ENCODE measurements around the gene RNASE11.
"Not testable (repeated sequence)": the region's sequence is repeated elsewhere in the genome, so short reads cannot be mapped to it uniquely, and the experiment has no call there.

Gene RNASE11

DNA sequence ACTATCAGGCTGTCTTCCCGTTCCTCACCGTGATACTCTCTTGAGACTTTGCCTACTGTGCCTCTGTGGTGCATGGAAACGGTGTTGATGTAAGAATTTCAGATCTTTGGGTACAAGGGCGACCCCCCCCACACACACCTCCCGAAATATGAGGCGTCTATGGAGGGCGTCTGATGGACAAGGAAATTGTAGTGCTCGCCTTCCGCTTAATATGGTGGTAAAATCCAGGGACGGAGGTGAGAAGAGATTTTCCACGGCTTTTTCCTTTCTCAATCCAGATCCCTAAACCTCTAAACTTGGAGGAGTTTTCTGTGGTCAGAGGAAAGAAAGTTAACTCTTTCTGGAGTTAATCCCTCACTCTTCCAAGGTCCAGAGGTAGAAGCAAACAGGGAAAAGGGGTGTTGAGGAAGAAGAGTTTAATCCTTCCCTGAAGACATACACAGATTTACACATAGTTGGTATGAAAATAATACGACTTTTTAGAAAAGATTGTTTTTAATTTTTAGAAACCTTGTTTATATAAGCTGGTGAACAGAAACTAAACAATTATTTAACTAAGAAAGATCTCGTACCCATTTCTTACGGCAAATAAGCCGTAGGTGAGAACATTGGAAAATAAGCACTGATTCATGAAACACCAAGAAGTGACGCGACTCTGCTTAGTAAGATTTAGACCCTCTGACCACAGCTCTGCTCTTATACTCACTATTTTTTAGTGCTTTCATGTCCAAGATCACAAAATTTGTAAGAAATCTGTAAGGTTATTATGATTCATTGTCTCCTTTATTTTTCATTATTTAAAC, 26.4 kb upstream of the RNASE11 start:
- no peak for DNase-seq (ENCODE audit: low spot score)

DNA sequence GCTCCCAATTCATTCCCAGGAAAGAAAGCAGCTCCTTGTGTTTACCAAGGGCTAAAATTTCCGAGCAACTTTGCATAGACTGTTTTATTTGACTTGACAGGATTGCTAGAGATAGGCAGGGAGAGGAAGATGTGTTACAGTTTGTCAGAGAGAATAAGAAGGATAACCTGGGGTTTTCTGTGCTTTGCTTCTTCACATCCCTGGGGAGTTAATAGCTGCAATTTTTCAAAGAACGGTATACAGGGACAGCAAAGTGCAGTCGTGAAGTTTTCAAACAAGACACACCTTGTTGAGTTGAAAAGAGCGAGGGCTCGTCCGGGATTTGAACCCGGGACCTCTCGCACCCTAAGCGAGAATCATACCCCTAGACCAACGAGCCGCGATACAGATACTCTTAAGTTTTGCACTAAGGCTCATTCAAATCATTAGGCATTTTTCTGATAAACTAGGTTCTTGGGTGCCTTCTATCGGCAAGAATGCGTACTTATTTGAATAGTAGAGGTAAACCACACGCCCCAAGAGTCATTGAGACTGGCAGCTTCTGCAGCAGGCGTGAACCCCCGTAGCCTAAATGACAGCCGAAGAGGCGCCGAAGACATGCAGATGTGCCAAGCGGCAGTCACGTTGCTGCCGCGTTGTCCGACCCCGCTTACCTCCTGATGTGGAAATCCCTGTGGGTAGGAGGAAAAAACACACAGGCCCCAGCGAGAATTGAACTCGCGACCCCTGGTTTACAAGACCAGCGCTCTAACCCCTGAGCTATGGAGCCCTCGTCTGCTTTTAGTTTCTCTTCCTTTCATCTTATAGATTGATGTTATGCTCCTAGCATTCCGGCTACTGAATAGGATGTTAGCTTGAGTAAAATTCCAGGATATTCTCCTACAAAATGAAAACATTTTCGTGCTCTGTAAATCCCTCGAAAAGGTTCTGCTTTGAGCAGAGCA, 25.6 kb upstream of the RNASE11 start:
- DNase-seq (ENCODE audit: low spot score) = peak; percentile 93

- no peak for DNase-seq (ENCODE audit: low spot score)
These were observed 24.6 kb upstream of the RNASE11 start for GRCh38 chr14:20612403-20612802.

DNA sequence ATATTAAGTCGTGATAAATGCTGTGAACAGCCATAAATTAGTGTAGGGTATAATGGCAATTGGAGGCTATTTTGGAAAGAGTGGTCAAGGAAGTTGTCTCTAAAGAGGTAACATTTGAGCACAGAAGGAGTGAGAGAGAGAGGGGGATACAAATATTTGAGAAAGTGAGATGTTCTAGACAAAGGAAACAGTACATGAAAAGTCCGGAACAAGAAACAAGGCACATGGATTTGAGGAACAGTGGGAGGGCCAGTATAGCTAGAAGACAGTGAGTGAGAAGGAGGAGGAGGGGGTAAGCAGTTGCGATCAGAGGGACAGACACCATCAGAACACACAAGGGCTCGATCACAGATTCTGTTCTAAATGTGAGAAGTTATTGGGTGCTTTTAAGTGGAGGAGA, 23.5 kb upstream of the RNASE11 start:
- no peak for DNase-seq (ENCODE audit: low spot score)

DNA sequence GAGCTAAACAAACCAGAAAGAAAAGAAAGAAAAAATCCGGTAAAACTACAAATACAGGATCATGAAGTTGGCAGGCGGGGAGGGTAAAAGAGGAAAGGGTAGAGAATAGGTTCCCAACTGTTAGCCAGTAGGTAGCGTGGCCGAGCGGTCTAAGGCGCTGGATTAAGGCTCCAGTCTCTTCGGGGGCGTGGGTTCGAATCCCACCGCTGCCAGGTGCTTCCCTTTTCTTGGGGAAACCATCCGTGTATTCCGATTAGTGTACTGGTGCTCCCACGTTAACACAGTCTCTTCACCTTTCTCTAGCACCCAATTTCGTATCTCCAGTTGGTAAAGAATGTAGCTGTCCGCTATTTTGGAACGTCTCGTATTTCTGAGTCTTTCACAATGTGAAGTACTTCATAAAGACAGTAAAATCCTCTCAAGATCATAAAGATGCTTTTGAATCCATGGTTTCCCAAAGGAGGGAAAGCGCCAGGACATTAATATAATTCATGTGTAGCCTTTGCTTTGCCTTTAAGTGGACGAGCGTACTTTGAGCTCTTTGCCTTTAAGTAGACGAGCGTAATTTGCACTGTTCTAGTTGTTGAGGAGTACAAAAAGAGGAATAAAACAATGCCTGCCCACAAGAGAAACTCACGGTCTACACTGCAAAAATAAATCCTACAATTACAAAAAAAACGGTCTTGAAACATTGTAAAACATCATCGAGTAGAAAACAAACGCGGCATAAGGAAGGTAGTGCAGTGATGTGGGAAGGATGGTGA, 22.4 kb upstream of the RNASE11 start:
- peak; percentile 78 for DNase-seq (ENCODE audit: low spot score)

DNA sequence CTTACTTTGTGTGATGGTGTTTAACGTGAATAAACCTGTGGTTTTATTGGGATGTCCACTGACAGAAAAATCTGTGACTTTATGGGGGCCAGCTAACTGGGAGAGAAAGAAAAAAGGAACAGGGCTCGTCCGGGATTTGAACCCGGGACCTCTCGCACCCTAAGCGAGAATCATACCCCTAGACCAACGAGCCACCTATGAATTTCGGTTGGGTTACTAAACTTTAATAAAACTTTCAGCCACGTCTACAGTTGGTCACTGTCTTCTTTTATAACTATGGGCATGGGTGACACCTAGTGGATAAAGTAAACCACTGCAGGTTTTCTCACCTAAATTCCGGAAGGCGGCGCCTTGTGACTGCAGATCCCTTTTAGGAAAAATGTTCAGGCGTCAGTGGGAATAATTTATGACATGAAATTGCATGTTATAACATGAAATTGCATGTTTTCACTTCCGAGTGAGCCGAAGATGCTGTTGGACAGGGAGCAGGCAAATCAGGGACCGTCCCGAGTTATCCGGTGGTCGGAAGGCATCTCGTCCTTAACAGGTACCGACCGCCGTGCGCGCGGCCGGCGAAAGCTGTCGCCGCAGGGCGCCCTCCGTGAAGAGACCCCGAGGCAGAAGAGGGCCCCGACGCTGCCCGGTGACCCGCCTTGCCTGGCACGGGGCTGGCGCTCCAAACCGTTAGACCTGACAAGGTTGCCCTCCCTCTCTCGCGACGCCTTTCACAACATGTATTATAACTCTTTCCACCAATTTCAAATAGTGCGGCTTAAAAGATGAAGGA, 21.6 kb upstream of the RNASE11 start:
- peak; percentile 83 for DNase-seq (ENCODE audit: low spot score)

DNA sequence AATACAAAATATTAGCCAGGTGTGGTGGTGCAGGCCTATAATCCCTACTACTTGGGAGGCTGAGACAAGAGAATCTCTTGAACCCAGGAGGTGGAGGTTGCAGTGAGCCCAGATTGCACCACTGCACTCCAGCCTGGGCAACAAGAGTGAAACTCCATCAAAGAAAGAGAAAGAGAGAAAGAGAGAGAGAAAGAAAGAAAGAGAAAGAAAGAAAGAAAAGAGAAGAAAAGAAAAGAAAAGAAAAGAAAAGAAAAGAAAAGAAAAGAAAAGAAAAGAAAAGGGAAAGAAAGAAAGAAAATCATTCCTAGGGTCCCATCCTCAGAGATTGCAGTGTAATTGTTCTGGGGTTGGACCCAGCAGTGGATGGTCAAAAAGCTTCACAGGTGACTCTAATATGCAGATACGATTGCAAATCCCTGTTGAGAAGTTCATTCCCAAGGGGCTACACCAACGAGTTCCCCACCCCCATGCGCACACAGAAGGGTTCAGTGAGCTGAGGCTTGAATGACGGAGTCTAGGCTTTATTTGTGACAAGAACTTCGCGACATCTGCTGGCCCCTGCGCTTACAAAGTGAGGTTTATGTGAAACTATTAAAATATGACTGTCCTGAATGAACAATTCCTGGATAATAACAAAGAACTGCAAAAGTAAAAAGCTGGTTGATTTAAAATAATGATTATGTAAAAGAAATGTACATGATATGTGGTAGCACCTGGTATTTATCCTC, 20.7 kb upstream of the RNASE11 start:
- no peak for DNase-seq (ENCODE audit: low spot score)

DNA sequence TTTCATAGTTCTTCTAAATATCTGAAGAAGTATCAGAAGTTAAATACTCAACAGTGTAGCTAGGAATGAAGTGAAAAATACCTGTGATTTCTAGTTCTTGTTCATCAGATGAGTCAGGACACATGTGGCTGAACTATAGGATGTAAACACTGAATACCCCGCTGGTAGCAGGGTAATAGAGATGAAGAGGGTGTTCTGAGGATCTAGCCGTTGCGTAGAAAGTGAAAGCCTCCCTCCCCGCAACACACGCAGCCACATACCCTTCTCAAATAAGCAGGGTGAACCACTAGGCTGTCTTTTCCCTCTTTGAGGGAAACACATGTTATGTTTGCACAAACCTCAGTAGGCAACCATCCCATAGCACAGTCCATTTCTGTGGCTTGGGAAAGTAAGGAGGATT, 19.8 kb upstream of the RNASE11 start:
- no peak for DNase-seq (ENCODE audit: low spot score)

DNA sequence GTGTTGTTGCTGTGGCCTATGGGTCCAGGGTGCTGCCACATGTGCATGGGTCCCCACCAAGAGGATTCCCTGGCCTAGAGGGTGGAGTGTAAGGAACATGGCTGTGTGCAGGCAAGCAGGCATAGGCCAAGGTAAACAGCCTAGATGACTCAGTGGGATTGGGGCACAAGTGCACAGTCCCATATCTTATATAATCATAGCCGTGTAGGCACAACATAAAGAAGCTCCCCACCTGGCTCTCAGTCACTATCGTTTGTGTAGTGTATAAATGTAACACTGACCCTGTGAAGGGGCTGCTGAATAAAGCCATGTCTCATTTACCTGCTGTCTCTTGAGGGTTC, 19.1 kb upstream of the RNASE11 start:
- no peak for DNase-seq (ENCODE audit: low spot score)

DNA sequence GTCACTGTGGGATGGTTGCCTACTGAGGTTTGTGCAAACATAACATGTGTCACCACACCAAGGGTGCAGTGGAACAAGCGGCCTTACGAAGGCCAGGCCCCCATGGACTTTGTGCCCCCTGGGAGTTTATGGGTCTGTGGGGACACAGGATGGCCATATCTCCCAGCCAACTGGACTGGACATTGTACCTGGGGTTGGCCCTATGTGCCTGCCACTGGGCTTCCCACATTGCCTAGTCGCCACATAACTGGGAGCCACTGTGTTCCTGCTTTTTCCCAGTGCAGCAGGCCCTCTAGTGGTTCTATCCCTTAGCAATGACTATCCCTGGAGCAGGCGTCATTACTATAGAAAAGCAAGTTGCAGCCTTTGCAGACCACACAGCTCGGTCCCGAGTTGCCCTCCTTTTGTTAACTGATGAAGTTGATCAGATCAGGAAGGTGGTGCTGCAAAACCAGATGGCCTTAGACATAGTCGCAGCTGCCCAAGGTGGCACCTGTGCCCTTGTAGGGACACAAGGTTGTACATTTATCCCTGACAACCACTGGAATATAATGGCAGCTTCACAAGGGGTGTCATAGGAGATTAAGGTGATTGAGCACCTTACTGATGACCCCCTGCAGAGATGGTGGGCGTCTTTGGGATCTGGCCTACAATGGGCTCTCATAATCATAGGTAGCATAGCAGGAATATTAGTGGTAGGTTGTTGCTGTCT, 18.5 kb upstream of the RNASE11 start:
- no peak for DNase-seq (ENCODE audit: low spot score)

DNA sequence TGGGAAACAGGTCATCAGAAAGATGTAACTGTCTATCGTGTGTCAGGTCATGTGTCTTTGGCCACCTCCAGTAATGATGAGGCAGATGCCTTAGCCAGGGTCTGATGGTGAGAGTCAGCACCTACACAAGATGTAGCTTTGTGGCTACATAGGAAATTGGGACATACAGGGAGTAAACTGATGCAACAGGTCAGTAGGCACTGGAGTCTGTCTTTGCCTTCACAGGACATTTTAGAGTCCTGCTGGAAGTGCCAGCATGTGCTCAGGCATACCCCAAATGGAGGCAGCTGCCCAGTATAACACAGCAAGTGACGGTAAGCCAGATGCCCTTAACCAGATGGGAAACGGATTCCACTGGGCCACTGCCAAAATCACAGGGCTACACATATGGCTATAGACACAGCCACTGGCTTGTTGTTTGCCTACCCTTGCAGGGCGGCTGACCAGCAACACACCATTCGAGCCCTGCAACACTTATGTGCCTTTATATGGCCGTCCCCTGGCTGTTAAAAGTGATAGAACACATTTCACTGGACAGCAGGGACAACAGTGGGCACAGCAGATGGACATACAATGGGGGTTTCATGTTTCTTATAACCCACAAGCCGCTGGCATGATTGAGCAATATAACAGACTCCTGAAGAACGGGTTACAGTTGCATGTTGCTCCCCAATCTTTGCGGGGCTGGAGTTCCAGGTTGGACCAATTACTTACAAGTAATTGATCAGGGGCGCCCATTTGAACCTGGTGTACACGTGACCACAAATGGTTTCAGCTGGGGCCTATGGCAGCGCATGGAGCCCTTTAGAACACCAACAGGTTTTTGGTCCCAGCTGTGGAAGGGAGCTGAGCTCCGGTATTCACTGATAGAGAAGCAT, 16.3 kb upstream of the RNASE11 start:
- no peak for DNase-seq (ENCODE audit: low spot score)

- DNase-seq (ENCODE audit: low spot score) = no peak
These were observed 14.8 kb upstream of the RNASE11 start for GRCh38 chr14:20602583-20602982.

DNA sequence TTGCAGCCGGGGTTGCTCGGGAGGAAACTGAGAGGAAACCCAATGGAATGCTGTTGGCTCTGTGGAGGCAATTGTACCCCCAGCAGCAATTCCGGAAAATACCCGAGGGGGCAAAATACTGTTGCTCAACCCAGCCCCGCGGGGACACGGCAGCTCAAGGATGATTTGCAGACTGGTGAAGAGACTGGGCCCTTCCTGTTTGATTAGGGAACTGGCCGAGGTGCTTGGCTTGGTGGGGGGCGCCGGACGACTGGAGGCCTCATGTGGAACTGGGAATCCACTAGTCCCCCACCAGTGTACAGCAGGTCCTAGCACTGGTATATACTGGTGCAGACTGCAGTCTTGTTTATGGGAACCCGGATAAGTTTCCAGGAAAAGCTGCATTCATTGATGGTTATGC, 13.7 kb upstream of the RNASE11 start:
- no peak for DNase-seq (ENCODE audit: low spot score)

GRCh38 chr14:20597108-20597507, 9.3 kb upstream of the RNASE11 start:
- no peak for DNase-seq (ENCODE audit: low spot score)

DNA sequence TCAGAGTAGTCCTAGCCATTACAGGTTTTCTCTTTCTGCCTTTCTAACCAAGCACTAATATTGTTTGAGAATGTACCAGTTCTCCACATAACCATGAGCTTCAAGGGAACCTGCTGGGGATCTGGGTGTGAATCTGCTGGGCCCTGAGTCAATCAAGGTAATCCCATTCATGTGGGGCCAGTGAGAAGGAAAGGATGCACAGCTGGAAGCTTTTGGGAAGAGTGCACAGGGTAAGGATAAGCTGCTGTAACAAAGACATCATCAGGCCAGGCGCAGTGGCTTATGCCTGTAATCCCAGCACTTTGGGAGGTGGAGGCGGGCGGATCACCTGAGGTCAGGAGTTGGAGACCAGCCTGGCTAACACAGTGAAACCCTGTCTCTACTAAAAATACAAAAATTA, 7.9 kb upstream of the RNASE11 start:
- not testable (repeated sequence) for DNase-seq (ENCODE audit: low spot score)

- no peak for DNase-seq (ENCODE audit: low spot score)
These were observed 4.8 kb upstream of the RNASE11 start for GRCh38 chr14:20592574-20592973.

DNA sequence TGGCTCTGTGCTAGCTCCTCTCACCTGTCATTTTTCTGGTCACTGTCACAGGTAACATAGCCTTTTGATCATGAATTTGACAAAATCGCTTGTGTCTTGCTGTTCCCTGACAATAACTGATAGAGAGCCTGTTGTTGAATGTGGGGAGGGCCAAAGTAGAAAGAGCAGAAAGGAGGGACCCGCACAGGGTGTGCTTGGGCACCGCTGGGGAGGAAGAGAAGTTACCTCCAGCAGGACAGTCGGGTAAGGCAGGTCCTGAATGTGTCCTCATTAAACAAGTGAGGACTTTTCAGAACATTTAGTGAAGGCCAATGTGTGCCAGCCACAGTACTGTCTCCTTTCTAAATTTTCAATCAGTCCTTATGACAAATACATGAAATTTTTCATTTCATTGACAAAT, 3.4 kb upstream of the RNASE11 start, which contains the start of gene RNASE12:
Gene RNASE12, minus strand, starts transcription at position 142 of the 400 bp plus-strand sequence. CDS start 653 bp downstream, outside the sequence.
- DNase-seq (ENCODE audit: low spot score) = no peak

GRCh38 chr14:20583908-20584307, 3.9 kb downstream of the RNASE11 start:
- DNase-seq (ENCODE audit: low spot score) = no peak

- no peak for DNase-seq (ENCODE audit: low spot score)
These were observed 4.7 kb downstream of the RNASE11 start for GRCh38 chr14:20583142-20583541.
